Stimulated activated naive CD8-positive, alpha-beta T cell treated with anti-CD3 and anti-CD28 coated beads, Interleukin-15, amount 100 ng/mL, for 72 hours (primary cell): Measurements from ENCODE around the gene ASTL.
"Not testable (repeated sequence)": the region's sequence is repeated elsewhere in the genome, so short reads cannot be mapped to it uniquely, and the experiment has no call there.

Experiments used
- ATAC-seq: fragments of 150-1000 bp; cut with Tn5 transposase; 2 replicates; pipeline ENCODE4 v1.10.0; 2021; ENCODE audit warnings: mild to moderate bottlenecking, moderate library complexity
- DNase-seq, 2 donors: peaks; one replicate each; pipeline ENCODE4 v3.0.0; 2021 to 2022
- H3K27ac Mint-ChIP-seq, 2 donors: one replicate each; pipeline ENCODE4 v1.8.0; 2022; ENCODE audit warnings: mild to moderate bottlenecking in 2 of 2, mixed read lengths in 2 of 2, moderate library complexity in 2 of 2
- H3K27me3 Mint-ChIP-seq: one replicate; pipeline ENCODE4 v1.8.0; 2022; ENCODE audit warnings: mixed read lengths
- H3K4me1 Mint-ChIP-seq: one replicate; pipeline ENCODE4 v1.8.0; 2022; ENCODE audit warnings: mild to moderate bottlenecking, mixed read lengths
- H3K4me3 Mint-ChIP-seq, 2 donors: one replicate each; pipeline ENCODE4 v1.8.0; 2022; ENCODE audit warnings: mild to moderate bottlenecking in 2 of 2, mixed read lengths in 2 of 2, moderate library complexity in 1 of 2
- H3K9me3 Mint-ChIP-seq, 2 donors: one replicate each; pipeline ENCODE4 v1.8.0; 2022; ENCODE audit warnings: mixed read lengths in 2 of 2

The ASTL gene

DNA sequence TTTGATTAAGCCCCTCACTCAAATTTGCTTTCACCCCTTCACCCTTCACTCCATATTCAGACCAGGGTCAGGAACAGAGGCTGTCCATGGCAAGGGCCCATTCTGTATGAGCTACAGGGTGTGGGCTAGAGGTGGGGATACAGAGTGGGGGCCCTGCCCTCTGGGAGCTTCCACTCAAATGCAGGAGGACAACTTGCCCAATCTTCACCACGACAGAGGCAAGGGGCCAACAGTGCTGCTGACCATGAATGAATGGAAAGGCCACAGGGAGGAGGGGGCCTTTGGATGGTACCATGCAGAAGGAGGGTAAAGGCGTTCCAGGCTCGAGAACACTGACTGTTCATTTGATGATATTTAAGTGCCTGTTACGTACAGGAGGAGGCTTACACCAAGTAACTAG is 44.8 kb downstream of the ASTL start:
- ATAC-seq (no peak), DNase-seq (no peak)
- no peak overlapping the region for H3K27ac Mint-ChIP-seq
- H3K4me3 Mint-ChIP-seq = no peak overlapping the region
- H3K9me3 Mint-ChIP-seq = no peaks in the 10 kb centered on the region
- no peaks in the 10 kb centered on the region for H3K4me1 Mint-ChIP-seq
- H3K27me3 Mint-ChIP-seq = no peaks in the 10 kb centered on the region

DNA sequence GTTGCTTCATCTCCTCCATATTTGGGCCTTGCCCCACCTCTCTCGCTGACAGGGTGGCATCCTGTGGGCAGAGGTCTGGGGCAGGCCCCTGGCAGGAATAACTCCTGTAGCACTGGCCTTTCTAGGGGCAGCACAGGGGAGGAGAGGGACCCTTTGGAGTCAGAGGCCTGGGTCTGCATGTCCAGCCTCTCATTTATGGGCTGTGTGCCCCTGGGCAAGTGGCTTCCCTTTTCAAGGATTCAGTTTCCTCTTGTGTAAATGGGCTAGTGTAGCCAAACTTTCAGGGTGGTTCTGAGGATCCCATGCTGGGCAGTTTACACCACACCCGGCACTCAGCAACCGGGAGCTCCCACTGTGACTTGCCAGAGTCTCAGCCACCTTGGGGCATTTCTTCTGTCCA is 45.4 kb downstream of the ASTL start:
- peak in 1 of 2 donors; percentile 4 for DNase-seq
- no peak overlapping the region for H3K27ac Mint-ChIP-seq
- no peak for ATAC-seq
- no peak overlapping the region for H3K4me3 Mint-ChIP-seq
- H3K4me1 Mint-ChIP-seq = no peaks in the 10 kb centered on the region
- H3K27me3 Mint-ChIP-seq = no peaks in the 10 kb centered on the region
- H3K9me3 Mint-ChIP-seq = no peaks in the 10 kb centered on the region

DNA sequence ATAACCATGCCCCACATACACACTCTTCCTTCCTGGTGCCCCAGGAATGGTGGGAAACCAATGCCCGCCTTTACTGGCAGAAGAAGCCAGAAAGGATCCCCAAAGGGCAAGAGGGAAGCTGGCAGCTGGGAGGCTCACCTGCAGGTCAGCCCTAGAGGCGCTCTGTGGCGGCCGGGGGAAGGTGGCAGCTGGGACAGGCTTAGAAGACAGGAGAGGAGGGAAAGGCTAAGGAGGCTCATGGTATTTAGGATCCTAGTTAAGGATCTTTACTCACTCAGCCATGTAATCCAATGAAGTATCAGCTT is 45.8 kb downstream of the ASTL start:
- no peak for ATAC-seq
- no peaks in the 10 kb centered on the region for H3K9me3 Mint-ChIP-seq

DNA sequence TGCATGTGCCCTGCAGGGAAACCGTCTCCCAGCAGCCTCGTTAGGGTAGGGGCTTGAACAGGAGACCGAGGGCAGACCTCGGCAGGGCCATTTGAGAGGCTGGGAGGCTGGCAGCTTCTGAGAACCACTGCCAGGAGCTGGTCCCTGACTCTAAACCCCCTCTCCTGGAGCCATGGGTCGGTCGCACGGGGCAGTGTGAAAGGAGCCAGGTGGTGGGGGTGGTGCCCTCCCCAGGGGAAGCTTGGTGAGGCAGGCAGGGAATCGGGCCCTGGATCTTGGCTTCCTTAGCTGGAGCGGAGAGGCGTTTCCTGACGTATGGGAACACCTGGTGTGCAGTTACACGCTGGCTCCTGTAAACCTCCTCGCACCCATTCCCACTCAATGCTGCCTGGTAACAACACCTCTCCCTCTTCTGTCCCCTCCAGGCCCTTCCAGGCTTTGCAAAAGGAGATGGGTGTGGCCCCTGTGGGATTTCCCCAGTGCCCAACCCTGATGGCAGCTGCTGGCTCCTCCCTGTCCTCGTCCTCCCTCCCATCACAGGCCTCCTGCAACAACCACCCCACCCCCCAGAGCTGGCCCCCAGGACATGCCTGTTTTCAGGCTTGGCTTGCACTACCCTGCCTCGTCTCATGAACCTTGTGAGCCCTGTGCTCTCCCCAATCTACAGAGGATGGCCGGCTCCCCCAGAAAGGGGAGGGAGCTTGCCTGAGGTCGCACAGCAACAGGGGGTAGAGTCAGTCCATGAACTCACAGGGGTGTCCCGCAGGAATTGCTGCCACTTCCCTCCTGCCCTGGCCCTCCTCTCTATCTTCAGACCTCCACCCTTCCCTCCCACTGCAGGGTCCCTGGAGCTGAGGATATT is 46.4 kb downstream of the ASTL start:
- Mint-ChIP-seq H3K27ac (no peak overlapping the region), H3K4me3 (no peak overlapping the region), H3K9me3 (no peaks in the 10 kb centered on the region), H3K27me3 (no peaks in the 10 kb centered on the region), H3K4me1 (no peaks in the 10 kb centered on the region)
- no peak for ATAC-seq
- DNase-seq = peak in 1 of 2 donors; percentile 7

More for the DNA sequence above, 45.8 kb downstream of the ASTL start:
- Mint-ChIP-seq H3K27ac (no peak overlapping the region), H3K4me1 (no peaks in the 10 kb centered on the region), H3K4me3 (no peak overlapping the region), H3K27me3 (no peaks in the 10 kb centered on the region)
- DNase-seq = peak in 1 of 2 donors; percentile 2

DNA sequence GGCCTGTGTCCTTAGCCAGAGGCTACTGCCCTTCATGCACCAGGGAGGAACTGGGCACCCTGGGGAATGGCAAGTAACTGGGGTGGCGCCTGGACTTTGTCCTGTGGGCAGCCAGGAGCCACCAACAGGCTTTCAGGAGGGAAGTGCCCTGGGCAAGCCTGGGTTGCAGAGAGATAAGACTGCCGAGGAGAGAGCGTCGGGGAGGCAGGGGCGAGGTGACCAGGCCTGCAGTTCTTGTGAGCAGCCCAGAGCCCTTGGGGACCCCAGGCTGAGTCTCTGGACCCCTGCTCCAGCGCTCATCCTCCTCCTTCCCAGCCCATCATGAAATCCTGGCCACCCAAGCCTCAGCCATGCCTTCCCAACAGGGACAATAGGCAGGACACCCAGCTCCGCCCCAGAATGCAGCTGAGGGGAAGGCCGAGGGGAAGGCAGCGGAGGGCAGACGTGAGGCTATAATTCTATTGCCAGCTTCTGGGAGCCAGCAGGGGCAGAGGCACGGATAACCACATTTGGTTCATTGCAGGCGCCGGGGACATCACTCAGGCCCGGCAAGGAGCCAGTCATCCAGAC is 47.1 kb downstream of the ASTL start:
- no peaks in the 10 kb centered on the region for H3K27me3 Mint-ChIP-seq
- no peak overlapping the region for H3K4me3 Mint-ChIP-seq
- H3K4me1 Mint-ChIP-seq = no peaks in the 10 kb centered on the region
- DNase-seq (peak in 1 of 2 donors; percentile 5), ATAC-seq (no peak)
- no peaks in the 10 kb centered on the region for H3K9me3 Mint-ChIP-seq
- no peak overlapping the region for H3K27ac Mint-ChIP-seq

DNA sequence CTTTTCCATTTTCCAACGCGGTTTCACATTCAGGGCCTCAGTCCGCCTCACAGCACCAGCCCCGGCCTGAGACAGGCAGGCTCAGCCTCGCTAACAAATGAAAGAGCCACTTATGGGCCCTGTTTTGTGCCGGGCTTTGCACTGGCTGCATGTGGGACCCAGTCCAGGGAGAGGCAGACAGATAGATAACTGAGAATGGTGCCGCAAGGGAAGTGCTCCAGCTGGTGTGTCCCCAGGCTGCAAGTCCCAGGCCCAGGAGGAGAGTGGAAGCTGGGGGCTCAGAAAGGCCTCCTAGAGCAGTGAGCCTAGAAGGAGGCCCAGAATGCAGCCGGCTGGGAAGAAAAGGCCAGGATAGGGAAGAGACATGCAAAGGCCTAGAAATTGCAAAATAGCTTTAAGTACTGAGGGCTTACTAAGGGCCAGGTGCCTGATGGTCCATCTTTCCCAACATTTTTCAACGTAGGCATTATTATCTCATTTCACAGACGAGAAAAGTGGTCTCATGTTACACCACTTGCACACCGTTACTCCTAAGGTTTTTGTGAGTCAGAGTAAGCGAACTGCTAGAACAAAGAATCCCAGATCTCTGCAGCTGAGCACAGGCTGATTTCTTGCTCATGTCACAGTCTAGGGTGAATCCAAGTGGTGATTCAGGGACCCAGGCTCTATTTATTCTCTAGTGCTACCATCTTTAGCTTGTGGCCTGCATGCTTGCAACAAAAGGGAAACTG is 47.9 kb downstream of the ASTL start:
- Mint-ChIP-seq H3K27ac (no peak overlapping the region), H3K4me3 (no peak overlapping the region), H3K4me1 (no peaks in the 10 kb centered on the region), H3K9me3 (no peaks in the 10 kb centered on the region), H3K27me3 (no peaks in the 10 kb centered on the region)
- DNase-seq = peak in 1 of 2 donors; percentile 6
- ATAC-seq = no peak

DNA sequence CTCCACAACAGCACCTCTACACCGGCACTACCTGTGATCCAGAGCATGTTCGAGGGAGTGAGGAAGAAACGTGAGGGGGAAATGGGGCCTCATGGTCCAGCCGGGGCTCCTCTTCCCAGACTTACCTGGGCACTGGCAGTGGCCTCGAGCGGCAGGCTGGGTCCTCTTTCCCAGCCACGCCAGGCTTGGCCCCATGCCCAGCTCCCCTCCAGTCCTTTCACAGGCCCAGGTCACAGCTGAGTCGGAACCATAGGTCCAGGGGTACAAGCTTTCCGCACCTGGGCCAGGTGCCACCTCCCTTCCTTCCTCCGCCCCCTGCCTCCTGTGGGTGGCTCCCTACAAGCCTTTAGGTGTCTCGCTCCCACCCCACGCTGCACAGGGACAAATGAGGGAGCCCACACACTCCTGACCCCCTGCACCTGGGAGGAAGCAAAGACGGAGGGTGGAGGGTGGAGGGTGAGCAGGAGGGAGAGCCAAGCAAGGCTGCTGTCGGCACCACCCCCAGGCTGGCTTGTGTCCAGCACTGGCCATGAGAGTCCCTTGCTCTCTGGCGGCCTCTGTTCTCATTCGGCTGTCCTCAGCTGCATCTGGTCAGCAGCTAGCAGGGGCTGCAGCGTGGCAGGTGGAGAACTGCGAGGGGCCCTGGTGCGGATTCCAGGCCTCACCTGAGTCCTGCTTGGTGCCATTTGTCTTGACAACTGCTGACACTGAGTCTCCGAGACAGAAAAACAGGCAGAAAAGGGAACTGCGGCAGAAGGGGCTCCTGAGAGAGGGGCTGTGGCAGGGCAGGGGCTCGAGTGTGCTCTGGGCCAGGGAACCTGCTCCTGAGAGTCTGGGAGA is 48.7 kb downstream of the ASTL start:
- peak in 1 of 2 donors; percentile 6 for DNase-seq
- Mint-ChIP-seq H3K4me3 (no peak overlapping the region), H3K27me3 (no peaks in the 10 kb centered on the region), H3K4me1 (no peaks in the 10 kb centered on the region), H3K27ac (no peak overlapping the region), H3K9me3 (no peaks in the 10 kb centered on the region)
- ATAC-seq = no peak

DNA sequence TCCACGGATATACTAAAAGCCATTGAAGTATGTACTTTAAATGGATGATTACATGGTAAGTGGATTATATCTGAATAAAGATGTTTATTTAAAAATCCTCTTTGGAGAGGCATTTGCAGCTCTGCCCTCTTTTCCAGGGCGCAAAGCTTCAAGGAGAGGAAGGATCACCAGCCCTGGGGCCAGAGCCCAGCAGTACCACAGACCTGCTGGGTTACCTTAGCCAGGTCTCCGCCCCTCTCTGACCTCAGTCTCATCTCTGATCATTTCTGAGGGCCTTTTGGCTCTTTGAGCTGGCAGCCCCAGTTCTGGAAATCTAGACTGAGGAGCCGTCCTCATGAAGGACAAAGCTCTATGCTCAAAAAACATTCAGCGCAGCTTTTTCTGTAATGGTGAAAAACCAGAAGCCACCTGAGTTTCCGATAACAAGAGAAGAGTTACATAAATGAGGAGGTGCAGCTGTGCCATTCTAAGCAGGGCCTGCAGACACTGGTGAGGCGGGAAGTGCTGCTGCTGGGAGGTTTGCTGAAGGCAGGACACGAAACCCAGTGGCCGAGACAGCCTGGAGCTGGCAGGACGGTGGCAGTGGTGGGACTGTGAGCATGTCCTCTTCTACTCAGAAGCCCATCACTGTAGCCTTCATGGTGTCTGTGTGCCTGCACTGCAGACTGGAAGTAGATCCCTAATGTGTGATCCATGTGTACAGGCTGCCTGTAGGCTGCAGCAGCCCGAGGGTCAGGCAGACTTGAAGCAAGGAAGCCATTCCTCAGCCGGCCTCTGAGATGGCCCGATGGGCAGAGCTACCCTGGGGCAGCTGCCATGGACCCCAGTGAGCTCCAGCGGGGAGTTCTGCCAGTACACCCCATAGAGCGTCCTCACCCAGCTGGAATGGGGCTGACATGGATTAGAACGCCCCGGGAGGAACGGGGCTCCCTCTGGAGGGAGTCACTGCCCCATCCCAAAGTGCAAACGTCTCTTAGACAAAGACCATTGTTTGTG is 49.7 kb downstream of the ASTL start:
- Mint-ChIP-seq H3K27me3 (peaks cover 4% of the 10 kb centered on the region), H3K9me3 (no peaks in the 10 kb centered on the region), H3K4me3 (no peak overlapping the region), H3K27ac (no peak overlapping the region), H3K4me1 (no peaks in the 10 kb centered on the region)
- DNase-seq (no peak), ATAC-seq (no peak)

DNA sequence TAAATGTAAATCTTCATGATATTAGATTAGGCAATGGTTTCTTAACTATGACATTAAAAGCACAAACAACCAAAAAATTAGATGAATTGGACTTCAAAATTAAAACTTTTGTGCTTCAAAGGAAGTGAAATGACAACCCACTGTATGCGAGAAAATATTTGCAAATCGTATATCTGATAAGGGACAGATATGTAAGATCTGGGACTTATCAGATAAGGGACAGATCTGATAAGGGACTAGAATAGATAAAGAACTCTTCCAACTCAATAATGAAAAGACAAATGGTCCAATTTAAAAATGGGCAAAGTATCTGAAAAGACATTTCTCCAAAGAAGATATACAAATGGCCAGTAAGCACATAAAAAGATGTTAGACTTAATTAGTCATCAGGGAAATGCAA is 51.2 kb downstream of the ASTL start:
- no peak overlapping the region for H3K27ac Mint-ChIP-seq
- no peaks in the 10 kb centered on the region for H3K9me3 Mint-ChIP-seq
- H3K4me1 Mint-ChIP-seq = no peaks in the 10 kb centered on the region
- DNase-seq (no peak), ATAC-seq (no peak)
- peaks cover 8% of the 10 kb centered on the region for H3K27me3 Mint-ChIP-seq
- no peak overlapping the region for H3K4me3 Mint-ChIP-seq

DNA sequence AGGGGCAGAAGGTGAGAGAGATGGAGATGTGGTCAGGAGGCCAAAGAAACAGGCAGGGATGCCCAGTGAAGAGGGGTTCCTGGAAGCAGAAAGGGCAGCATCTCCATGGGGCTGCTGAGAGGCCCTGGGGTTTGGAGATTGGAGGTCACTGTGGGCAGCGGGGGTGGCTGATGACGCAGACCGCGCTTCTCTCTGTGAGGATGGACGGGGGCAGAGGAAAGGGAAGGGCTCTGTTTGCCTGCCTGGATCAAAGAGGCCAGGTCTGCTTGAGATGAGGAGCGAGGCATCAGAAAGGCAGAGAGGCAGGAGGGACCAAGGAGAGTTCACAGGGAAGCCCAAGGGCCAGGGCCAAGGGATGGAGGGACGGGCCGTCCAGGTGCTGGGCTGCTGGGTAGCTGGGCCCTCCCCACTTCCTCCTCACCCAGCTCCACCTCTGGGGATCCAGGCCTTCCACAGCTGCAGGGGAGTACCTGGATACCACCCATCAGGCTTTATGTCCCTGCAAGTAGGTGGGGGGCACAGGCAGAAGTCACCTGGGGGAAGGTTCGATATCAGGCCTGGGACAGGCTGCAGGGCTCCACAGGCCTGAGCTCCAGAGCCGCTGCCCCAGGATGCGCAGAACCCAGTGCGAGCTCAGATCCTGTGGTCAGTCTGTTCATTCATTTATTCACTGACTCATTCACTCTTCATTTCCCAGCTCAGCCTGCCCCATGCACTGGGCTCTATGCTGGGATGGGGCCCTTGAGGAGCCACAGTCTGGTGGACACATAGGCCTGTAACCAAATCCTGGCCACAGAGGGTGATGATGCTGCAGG is 52.6 kb downstream of the ASTL start:
- Mint-ChIP-seq H3K27me3 (peaks cover 8% of the 10 kb centered on the region), H3K9me3 (no peaks in the 10 kb centered on the region)

DNA sequence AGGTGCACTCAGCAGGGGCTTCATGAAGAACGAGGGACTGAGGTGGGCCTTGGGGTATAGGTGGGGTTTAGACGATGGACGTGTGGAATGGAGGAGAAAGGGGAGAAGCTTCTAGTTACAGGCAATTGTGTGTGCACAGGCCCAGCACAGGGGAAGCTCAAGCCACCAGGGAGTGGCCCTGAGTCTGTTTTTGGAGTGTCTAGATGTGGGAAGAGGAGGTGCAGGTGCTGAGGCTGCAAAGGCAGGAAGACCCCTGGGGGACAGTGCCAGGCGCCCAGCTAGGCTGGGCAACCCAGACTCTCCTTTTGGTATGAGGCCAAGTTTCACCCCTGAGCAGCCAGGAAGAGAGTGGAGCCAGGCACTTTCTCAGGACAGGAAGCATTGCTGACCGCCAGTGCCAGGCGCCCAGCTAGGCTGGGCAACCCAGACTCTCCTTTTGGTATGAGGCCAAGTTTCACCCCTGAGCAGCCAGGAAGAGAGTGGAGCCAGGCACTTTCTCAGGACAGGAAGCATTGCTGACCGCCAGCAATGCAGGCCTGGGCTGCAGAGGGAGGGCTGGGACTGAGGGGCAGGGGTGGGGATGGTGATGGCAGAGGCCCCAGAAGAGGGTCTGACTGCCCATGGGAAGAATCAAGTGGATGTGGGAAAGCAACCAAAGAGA is 53.3 kb downstream of the ASTL start:
- peak in 1 of 2 donors; percentile 2 for DNase-seq
- not testable (repeated sequence) for H3K4me1 Mint-ChIP-seq, H3K9me3 Mint-ChIP-seq, H3K27me3 Mint-ChIP-seq, ATAC-seq, H3K4me3 Mint-ChIP-seq
- H3K27ac Mint-ChIP-seq = peak overlapping the region in 1 of 2 donors; percentile 26

More for the DNA sequence above, 52.6 kb downstream of the ASTL start:
- no peak overlapping the region for H3K4me3 Mint-ChIP-seq
- ATAC-seq = no peak
- DNase-seq = peak in 1 of 2 donors; percentile 7
- H3K4me1 Mint-ChIP-seq = no peaks in the 10 kb centered on the region
- H3K27ac Mint-ChIP-seq = peak overlapping the region in 1 of 2 donors; percentile 26

DNA sequence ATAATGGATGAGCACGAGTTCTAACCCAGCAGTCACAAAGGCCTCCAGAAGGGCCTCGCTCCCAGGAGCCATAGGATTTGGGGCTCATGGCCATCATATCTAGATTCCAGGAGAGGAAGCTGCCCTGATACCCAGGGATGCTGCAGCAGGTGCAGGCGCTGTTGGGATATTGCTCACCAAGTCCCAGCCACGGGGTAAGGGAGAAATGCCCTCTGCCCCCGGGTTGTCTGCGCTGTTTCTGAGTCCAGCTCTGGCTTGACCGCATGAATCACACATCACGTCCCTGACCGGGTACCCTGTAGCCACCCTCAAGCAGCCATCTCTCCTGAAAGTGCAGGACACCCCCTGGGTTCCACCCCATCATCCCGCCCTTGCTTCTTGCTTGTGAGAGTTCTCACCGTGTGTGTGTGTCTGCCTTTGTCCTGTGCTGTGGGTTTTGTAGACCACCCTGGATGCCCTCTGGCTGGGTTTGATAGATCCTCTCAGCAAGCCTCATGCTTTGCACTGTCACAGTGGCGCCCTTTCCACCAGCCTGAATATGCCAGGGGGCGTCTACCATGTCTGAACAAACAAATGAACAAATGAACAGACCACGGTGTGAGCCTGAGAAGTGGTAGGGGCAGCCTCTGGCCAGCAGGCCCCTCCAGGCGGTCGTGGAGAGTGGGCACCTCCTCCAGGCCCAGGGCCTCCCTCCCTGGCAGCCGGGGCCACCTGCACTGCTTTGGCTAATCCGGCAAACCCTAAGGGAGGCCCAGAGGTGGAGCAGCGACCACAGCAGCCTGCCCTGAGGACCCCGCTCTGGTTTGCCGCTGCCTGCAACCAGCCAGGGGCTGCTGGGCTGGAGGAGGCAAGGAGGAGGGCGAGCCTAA is 54.1 kb downstream of the ASTL start:
- peaks cover 8% of the 10 kb centered on the region for H3K27me3 Mint-ChIP-seq
- no peaks in the 10 kb centered on the region for H3K9me3 Mint-ChIP-seq
- H3K4me3 Mint-ChIP-seq = no peak overlapping the region
- no peak overlapping the region for H3K27ac Mint-ChIP-seq
- H3K4me1 Mint-ChIP-seq = no peaks in the 10 kb centered on the region
- ATAC-seq (no peak), DNase-seq (peak in 1 of 2 donors; percentile 6)
